A549 (cell line): ENCODE results near the gene GJD2. TPM values are rescaled to one million over a fixed set of nuclear protein-coding genes. Genes with fewer than 3 reads are reported as not detected.

ENCODE experiments used
- ATAC-seq, 2 experiments: fragments of 200-7000 bp in 1 of 2; fragments of >200 bp in 1 of 2; cut with Nextera tagmentation in 1 of 2; cut with Tn5 transposase in 1 of 2; 3 replicates each; pipeline versions ENCODE4 v1.8.0 to v1.9.1; 2018 to 2020; ENCODE audit warnings: mild to moderate bottlenecking in 1 of 2, moderate library complexity in 1 of 2
- CTCF ChIA-PET: fragments of 300-600 bp; sonication (Branson Sonifier 250); formaldehyde crosslinking; extraction: SDS; loops from one replicate; lab custom pipeline; 2021; ENCODE audit warnings: antibody characterized with exemption, inconsistent platforms; lab: Yijun Ruan, JAX
- POLR2A ChIA-PET: fragments of 350-600 bp; formaldehyde crosslinking; extraction: SDS; loops from one replicate; lab custom pipeline; 2021; ENCODE audit warnings: antibody characterized with exemption, inconsistent platforms; lab: Yijun Ruan, JAX
- DNase-seq, 2 experiments: peaks; one replicate each; pipeline versions ENCODE4 v3.0.0 to v3.0.0-alpha.2; 2011 to 2016; ENCODE audit warnings: low read depth in 1 of 2, low spot score in 1 of 2
- FAIRE-seq: peaks from 2 replicates; lab custom pipeline; 2011; peaks lifted over from hg19 to GRCh38; lab: Jason Lieb, UNC
- H3K27ac ChIP-seq, 2 experiments: fragments of >200 bp; sonication (Bioruptor Twin); formaldehyde crosslinking; 3 replicates each; pipeline ENCODE4 v1.5.1; 2016 to 2017
- H3K4me1 ChIP-seq: fragments of >200 bp; sonication (Bioruptor Twin); formaldehyde crosslinking; 3 replicates; pipeline ENCODE4 v1.6.1; 2016
- H3K4me2 ChIP-seq: fragments of >200 bp; sonication (Bioruptor Twin); formaldehyde crosslinking; 3 replicates; pipeline ENCODE4 v1.6.1; 2016
- H3K4me3 ChIP-seq: fragments of >200 bp; sonication (Bioruptor Twin); formaldehyde crosslinking; 3 replicates; pipeline ENCODE4 v1.5.1; 2016
- H3K9me3 ChIP-seq: fragments of >200 bp; sonication (Bioruptor Twin); formaldehyde crosslinking; 3 replicates; pipeline ENCODE4 v1.6.1; 2016
- ATOH8 ChIP-seq: fragments of 250-450 bp; sonication (Bioruptor Pico); IDR thresholded peaks from 2 replicates; pipeline ENCODE4 v1.5.0; 2020; ENCODE audit warnings: low read depth, mild to moderate bottlenecking, moderate library complexity
- BCL3 ChIP-seq: fragments of >200 bp; sonication (Bioruptor Twin); formaldehyde crosslinking; IDR thresholded peaks from 3 replicates; pipeline ENCODE4 v1.6.1; 2016
- BHLHE40 ChIP-seq: IDR thresholded peaks from 2 replicates; pipeline ENCODE4 v1.6.1; 2012; ENCODE audit warnings: low read depth, low read length, inconsistent platforms
- CBX8 ChIP-seq: fragments of 200-600 bp; sonication (generic); IDR thresholded peaks from 2 replicates; pipeline ENCODE4 v1.6.1; 2016
- CHD4 ChIP-seq: fragments of 200-600 bp; sonication (generic); IDR thresholded peaks from 2 replicates; pipeline ENCODE4 v1.6.1; 2016; ENCODE audit warnings: antibody characterized with exemption, mild to moderate bottlenecking, borderline replicate concordance
- EHMT2 ChIP-seq: fragments of 200-600 bp; sonication (generic); IDR thresholded peaks from 2 replicates; pipeline ENCODE4 v1.6.1; 2016; ENCODE audit warnings: antibody characterized with exemption, low read depth, mild to moderate bottlenecking, moderate library complexity
- ELK1 ChIP-seq: fragments of 150-350 bp; IDR thresholded peaks from 2 replicates; pipeline ENCODE4 v1.6.1; 2014; ENCODE audit warnings: low read depth, mild to moderate bottlenecking, low read length
- FOSB ChIP-seq: fragments of 250-450 bp; sonication (Bioruptor Pico); IDR thresholded peaks from 2 replicates; pipeline ENCODE4 v1.5.0; 2020; ENCODE audit warnings: mild to moderate bottlenecking, moderate library complexity
- FOSL2 ChIP-seq, 2 experiments: fragments of 450-650 bp in 1 of 2; fragments of >200 bp in 1 of 2; sonication (Bioruptor Twin) in 1 of 2; formaldehyde crosslinking; IDR thresholded peaks; 2 replicates each; pipeline versions ENCODE4 v1.5.0 to v1.6.1; 2016 to 2020; ENCODE audit warnings: mild to moderate bottlenecking in 1 of 2, moderate library complexity in 1 of 2
- GATA3 ChIP-seq: IDR thresholded peaks from 2 replicates; pipeline ENCODE4 v1.6.1; 2012; ENCODE audit warnings: borderline replicate concordance
- HES2 ChIP-seq: fragments of >200 bp; sonication (Bioruptor Twin); formaldehyde crosslinking; IDR thresholded peaks from 2 replicates; pipeline ENCODE4 v1.6.1; 2016
- HMGXB4 ChIP-seq: fragments of 250-450 bp; sonication (Bioruptor Pico); IDR thresholded peaks from 2 replicates; pipeline ENCODE4 v1.5.0; 2021; ENCODE audit warnings: mild to moderate bottlenecking, moderate library complexity, borderline replicate concordance
- JUN ChIP-seq, 2 experiments: fragments of >200 bp; sonication (Bioruptor Twin); formaldehyde crosslinking; IDR thresholded peaks; 2 replicates in 1 of 2; 3 replicates in 1 of 2; pipeline ENCODE4 v1.6.1; 2016 to 2017
- NPAS2 ChIP-seq: fragments of 250-450 bp; sonication (Bioruptor Pico); IDR thresholded peaks from 2 replicates; pipeline ENCODE4 v1.8.0; 2022; ENCODE audit warnings: mild to moderate bottlenecking, moderate library complexity, borderline replicate concordance
- POLR2A ChIP-seq: IDR thresholded peaks from 2 replicates; pipeline ENCODE4 v1.6.1; 2012; ENCODE audit warnings: mild to moderate bottlenecking, low read length
- RARB ChIP-seq: fragments of 250-450 bp; sonication (Bioruptor Pico); IDR thresholded peaks from 2 replicates; pipeline ENCODE4 v1.8.0; 2021; ENCODE audit warnings: mild to moderate bottlenecking, moderate library complexity
- RCOR1 ChIP-seq: fragments of 150-350 bp; IDR thresholded peaks from 2 replicates; pipeline ENCODE4 v1.6.1; 2014; ENCODE audit warnings: antibody characterized with exemption, low read length, low read depth
- REST ChIP-seq: fragments of 200-600 bp; sonication (generic); IDR thresholded peaks from 2 replicates; pipeline ENCODE4 v1.6.1; 2016; ENCODE audit warnings: antibody characterized with exemption, mild to moderate bottlenecking, moderate library complexity
- SMC3 ChIP-seq: fragments of >200 bp; sonication (Bioruptor Twin); formaldehyde crosslinking; IDR thresholded peaks from 3 replicates; pipeline ENCODE4 v1.6.1; 2018; ENCODE audit warnings: inconsistent platforms
- TFCP2L1 ChIP-seq: fragments of 250-450 bp; sonication (Bioruptor Pico); IDR thresholded peaks from 2 replicates; pipeline ENCODE4 v1.5.0; 2021; ENCODE audit warnings: mild to moderate bottlenecking
- USF2 ChIP-seq: fragments of 450-650 bp; IDR thresholded peaks from 2 replicates; pipeline ENCODE4 v1.6.1; 2014; ENCODE audit warnings: antibody characterized with exemption
- ZNF302 ChIP-seq: fragments of 250-450 bp; sonication (Bioruptor Pico); IDR thresholded peaks from 2 replicates; pipeline ENCODE4 v1.9.0; 2021; ENCODE audit warnings: inconsistent platforms, mild to moderate bottlenecking, moderate library complexity
- WGBS: methylation state at CpG from one replicate; pipeline ENCODE4 v1.1.6; 2017; ENCODE audit errors: missing lambda C conversion rate; 5-methylcytosine and 5-hydroxymethylcytosine counted together
- polyA plus RNA-seq, 4 experiments: library from polyadenylated mRNA; depleted of rRNA in 3 of 4; stranded (reverse); fragments of >200 nt; fragmentation: RNase III in 1 of 4; extraction: RNeasy Plus Mini Kit Qiagen cat#74134 plus additional on column Dnase treatment in 1 of 4; gene quantifications; 2 replicates in 3 of 4; 3 replicates in 1 of 4; pipeline ENCODE4 v1.2.3, GENCODE V29; 2011 to 2017

GJD2 gene
- polyA plus RNA-seq, 2 of the 4 experiments (the other 2 are of a cell fraction): not detected

- no peak overlapping the region for H3K4me2 ChIP-seq
- H3K4me1 ChIP-seq: no peaks in the 10 kb centered on the region
- no peak overlapping the region for H3K27ac ChIP-seq
- TF ChIP-seq USF2 (no peak), SMC3 (no peak), GATA3 (no peak), NPAS2 (CRISPR knock-in tag) (no peak), JUN (IDR thresholded peaks at IDR 0.05) (no peak), POLR2A (no peak), HES2 (no peak), CBX8 (no peak), EHMT2 (no peak), FOSB (CRISPR knock-in tag) (no peak), RARB (CRISPR knock-in tag) (no peak), RCOR1 (no peak), ELK1 (no peak)
- TF ChIP-seq, all 56 proteins: peak for 0
- POLR2A ChIA-PET: no interaction called here
- 22% methylated on average over 7 of the region's 7 CpGs for WGBS
- FAIRE-seq (no peak), DNase-seq (no peak), ATAC-seq (no peak)
- CTCF ChIA-PET: no interaction called here
- Histone ChIP-seq H3K9me3 (no peaks in the 10 kb centered on the region), H3K4me3 (no peak overlapping the region)
Measured at GRCh38 chr15:34789326-34789725, 34.5 kb upstream of the GJD2 start.

- no peaks in the 10 kb centered on the region for H3K4me1 ChIP-seq
- no peak overlapping the region for H3K4me3 ChIP-seq
- WGBS: 7% methylated on average over 2 of the region's 2 CpGs
- TF ChIP-seq CHD4 (no peak), TFCP2L1 (CRISPR knock-in tag) (no peak), ZNF302 (CRISPR knock-in tag) (no peak), NPAS2 (CRISPR knock-in tag) (no peak), CBX8 (no peak), ATOH8 (CRISPR knock-in tag) (no peak), REST (no peak), FOSL2 (IDR thresholded peaks at IDR 0.05) (no peak), FOSL2 (CRISPR knock-in tag; IDR thresholded peaks at IDR 0.05) (no peak), HMGXB4 (CRISPR knock-in tag) (no peak), BCL3 (no peak), BHLHE40 (no peak)
- H3K9me3 ChIP-seq: no peaks in the 10 kb centered on the region; the same call in 2 of the 3 replicates
- H3K4me2 ChIP-seq: no peak overlapping the region
- DNase-seq (no peak), FAIRE-seq (no peak), ATAC-seq (no peak)
- no peak overlapping the region for H3K27ac ChIP-seq
- CTCF ChIA-PET: no interaction called here
- POLR2A ChIA-PET: no interaction called here
Measured at GRCh38 chr15:34786206-34786605, 31.4 kb upstream of the GJD2 start.
